ENCODE results near the gene MEOX1.

DNA sequence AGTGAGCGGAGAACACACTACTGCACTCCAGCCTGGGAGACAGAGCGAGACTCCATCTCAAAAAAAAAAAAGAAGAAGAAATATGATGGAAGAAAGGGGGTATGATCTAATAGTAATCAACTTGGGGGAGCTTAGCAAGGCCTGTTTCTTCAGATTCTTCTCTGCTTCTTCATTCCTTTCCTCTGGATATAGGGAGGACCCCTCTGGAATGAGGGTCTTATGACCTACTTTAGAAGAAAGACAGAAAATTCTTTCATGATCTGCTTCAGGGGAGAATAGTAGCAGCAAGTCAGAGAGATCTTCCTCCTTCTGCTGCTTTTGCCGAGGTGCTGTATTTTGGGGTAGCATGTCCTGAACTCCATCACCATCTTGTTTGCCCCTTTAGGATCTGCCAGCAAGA is 70.7 kb downstream of the MEOX1 start:
- no peak for TF ChIP-seq CTCF (conservative IDR thresholded peaks at IDR 0.05; ENCODE audit: low read depth, low read length)
- TF ChIP-seq EZH2 (IDR thresholded peaks at IDR 0.05; ENCODE audit: low read length, unreplicated experiment), result no peak
- no peak for TF ChIP-seq EZH2phosphoT487 (IDR thresholded peaks at IDR 0.05; ENCODE audit: borderline replicate concordance, low read length)

Measured in PC-3 (cell line).